GM18951 (cell line): ENCODE data around the gene JAM3.

Source experiments
- POLR2A ChIP-seq: IDR thresholded peaks from 4 replicates; pipeline ENCODE4 v1.6.1; 2011; ENCODE audit warnings: mild to moderate bottlenecking; ENCODE audit not compliant: insufficient read length, insufficient read depth; ENCODE audit errors: extremely low read depth
- in situ Hi-C: fragments of 300-500 bp; cut with MboI; formaldehyde crosslinking; loops from one replicate; pipeline ENCODE4 v1.12.0; 2022; ENCODE audit warnings: low sequenced_read_pairs, mixed read lengths, inconsistent platforms; ENCODE audit not compliant: unreplicated experiment

Gene JAM3

GRCh38 chr11:134033276-134033675 lies 35.6 kb upstream of the JAM3 start:
- TF ChIP-seq POLR2A = no peak
- in situ Hi-C loops = no loop called here

GRCh38 chr11:134033696-134034491 lies 35.0 kb upstream of the JAM3 start:
- in situ Hi-C loops = no loop called here
- no peak for TF ChIP-seq POLR2A

DNA sequence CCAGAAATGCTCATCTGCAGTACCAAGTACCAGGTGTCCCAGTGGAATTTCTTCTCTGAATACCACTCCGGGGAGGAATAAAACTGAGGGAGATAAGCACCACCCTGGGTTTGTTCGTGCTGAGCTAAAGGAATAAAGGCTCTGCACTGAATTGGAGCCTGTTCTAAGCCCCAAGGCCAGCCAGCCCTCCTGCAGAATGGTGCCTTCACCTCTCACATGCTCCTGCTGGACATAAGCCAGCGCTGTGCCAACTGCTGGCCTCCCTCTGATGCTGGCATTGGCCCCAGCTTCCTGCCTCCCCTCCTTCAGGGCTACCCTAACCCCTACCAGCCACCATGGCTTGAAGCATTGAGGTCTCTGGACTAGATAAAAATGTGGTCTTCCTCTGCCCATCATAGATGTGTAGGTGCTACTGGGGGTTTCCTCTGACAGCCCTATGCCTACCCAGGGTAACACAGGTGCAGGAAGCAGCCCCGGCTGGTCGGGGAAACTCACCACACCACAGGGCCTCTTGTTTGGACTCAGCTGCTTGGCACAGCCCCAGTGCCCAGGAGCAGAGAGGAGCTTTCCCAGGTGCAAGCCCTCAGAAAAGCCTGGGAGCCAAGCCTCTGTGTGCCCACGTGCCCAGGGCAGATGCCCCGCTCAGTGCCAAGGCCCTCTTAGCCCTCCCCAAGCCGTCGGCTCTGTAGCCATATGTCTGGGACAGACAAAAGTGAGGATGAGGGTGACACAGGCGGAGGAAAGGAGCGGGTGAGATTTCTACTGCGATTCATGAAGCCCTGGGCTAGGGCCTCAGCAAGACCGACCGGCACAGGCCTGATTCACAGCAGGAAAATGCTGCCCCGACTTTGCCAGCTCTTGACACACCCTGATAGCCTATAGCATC lies 34.1 kb upstream of the JAM3 start:
- TF ChIP-seq POLR2A = no peak
- in situ Hi-C loops = no loop called here

GRCh38 chr11:134036492-134037045 lies 32.3 kb upstream of the JAM3 start:
- in situ Hi-C loops = no loop called here
- no peak for TF ChIP-seq POLR2A

- no peak for TF ChIP-seq POLR2A
- in situ Hi-C loops = no loop called here
Observed at GRCh38 chr11:134037046-134037908, 31.6 kb upstream of the JAM3 start.

GRCh38 chr11:134038897-134039470 lies 29.9 kb upstream of the JAM3 start:
- in situ Hi-C loops = no loop called here
- TF ChIP-seq POLR2A = no peak

- in situ Hi-C loops = no loop called here
- TF ChIP-seq POLR2A = no peak
Observed at GRCh38 chr11:134039726-134040385, 29.0 kb upstream of the JAM3 start.

DNA sequence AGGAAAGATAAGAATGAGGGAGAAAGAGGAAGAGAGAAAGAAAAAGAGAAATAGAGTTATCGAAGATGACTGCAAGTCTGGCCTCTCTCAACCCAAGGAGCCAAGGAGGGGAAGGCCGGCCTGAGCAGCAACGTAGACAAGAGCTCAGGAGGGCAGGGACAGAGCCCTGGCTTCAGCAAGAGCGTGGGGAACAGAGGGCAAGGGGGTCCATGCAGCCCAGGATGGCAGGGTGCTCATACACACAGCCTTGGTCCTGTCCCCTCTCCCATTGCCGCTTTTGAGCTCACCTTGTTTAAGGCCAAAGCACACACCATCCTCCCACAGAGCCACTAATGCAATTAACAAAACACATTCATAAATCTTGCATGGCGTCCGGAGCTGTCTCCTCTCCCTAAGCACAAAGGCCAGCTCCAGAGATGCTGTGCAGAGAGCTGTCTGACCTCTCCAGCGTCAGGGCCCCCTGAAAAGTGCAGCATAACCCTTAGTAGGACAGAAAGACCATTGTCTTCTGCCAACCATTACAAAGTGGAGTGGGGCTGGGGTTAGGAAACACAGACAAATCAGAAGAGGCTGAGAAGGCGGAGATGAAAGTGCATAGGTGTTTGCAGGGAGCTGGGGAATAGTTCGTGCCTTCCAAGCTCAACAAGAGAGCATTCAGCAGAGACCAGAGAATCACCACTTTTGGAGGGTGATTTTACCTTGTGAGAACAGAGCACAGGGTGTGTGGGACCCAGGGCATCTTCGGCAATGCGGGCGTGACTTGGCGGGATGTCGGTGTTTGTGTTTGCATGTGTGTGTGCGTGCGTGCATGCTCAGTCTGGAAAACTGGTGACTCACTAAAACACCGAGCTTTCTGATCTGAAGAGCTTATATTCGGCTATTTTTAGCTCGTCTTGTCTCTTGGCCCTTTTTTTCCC lies 28.2 kb upstream of the JAM3 start:
- in situ Hi-C loops = no loop called here
- no peak for TF ChIP-seq POLR2A

- TF ChIP-seq POLR2A = no peak
- in situ Hi-C loops = no loop called here
Observed at GRCh38 chr11:134041349-134041748, 27.5 kb upstream of the JAM3 start.

DNA sequence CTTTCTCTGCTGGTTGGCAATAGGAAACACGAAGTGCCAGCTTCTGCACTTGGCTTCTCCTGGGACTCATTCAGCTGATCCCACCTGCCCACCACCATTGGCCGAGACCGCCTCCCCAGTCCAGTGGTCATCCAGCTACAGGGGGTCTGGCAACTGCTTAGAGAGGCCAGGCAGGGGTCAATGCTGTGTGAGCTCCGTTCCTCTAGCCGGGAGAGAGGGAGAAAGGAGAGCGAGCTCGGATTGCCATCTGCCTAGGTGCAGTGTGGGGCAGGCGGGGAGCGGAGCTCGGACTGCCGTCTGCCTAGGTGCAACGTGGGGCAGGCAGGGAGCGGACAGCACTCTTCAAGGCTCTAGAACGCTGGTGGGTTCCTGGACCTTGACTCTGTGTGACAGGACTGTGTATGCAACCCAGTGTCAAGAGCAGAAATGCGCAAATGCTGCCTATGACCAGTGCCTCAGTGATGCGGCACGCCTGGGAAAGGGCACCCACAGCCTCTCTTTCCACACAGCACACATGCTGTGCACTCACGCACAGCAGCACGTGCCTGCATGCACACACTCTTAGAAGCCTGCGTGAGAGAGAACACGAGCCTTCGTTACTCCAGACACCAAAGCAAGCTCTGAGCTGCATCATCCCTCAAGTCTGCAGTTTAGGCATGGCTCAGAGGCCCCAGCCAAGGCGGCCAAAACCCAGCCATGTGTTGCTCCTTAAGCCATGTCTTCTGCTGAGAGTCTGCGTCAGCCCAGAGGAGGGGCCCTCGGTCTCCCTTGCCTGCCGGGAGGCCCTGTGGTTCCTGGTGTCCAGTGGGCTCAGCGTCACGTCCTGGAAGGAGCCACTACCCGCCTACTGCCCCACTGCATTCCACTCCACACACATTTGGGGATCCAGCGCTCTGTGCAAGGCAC lies 26.8 kb upstream of the JAM3 start:
- in situ Hi-C loops = no loop called here
- no peak for TF ChIP-seq POLR2A
